ENCODE results near the gene BOD1. TPM values are rescaled to one million over a fixed set of nuclear protein-coding genes. Genes with fewer than 3 reads are reported as not detected.

BOD1 gene
- total RNA-seq, 2 donors from 2014 or later: 30.2 to 44.7 TPM

GRCh38 chr5:173622183-173623047 is 6.0 kb upstream of the BOD1 start:
- Histone ChIP-seq H3K36me3 (no peaks in the 10 kb centered on the region), H3K9me3 (no peaks in the 10 kb centered on the region), H3K27me3 (replicated peaks; ENCODE audit: insufficient read depth) (no peaks in the 10 kb centered on the region), H3K4me3 (no peak overlapping the region), H3K27ac (no peak overlapping the region), H3K4me1 (ENCODE audit: control insufficient read depth in 1 of 2, low read depth in 2 of 2) (no peaks in the 10 kb centered on the region)
- TF ChIP-seq CTCF (IDR thresholded peaks at IDR 0.05): no peak
- DNase-seq (ENCODE audit: low spot score): no peak
- no peak for ATAC-seq (ENCODE audit: insufficient number of reproducible peaks, low FRiP score, low read depth)

GRCh38 chr5:173620784-173621183 is 4.3 kb upstream of the BOD1 start:
- Histone ChIP-seq H3K36me3 (no peaks in the 10 kb centered on the region), H3K9me3 (no peaks in the 10 kb centered on the region), H3K27ac (no peak overlapping the region), H3K4me1 (ENCODE audit: control insufficient read depth in 1 of 2, low read depth in 2 of 2) (peaks cover 0 to 5% of the 10 kb centered on the region in 2 donors), H3K27me3 (replicated peaks; ENCODE audit: insufficient read depth) (no peaks in the 10 kb centered on the region), H3K4me3 (no peak overlapping the region)
- DNase-seq (ENCODE audit: low spot score) (no peak), ATAC-seq (ENCODE audit: insufficient number of reproducible peaks, low FRiP score, low read depth) (no peak)
- no peak for TF ChIP-seq CTCF (IDR thresholded peaks at IDR 0.05)

GRCh38 chr5:173618927-173619519 is 2.6 kb upstream of the BOD1 start:
- ATAC-seq (ENCODE audit: insufficient number of reproducible peaks, low FRiP score, low read depth): no peak
- H3K27me3 ChIP-seq (replicated peaks; ENCODE audit: insufficient read depth): no peaks in the 10 kb centered on the region

GRCh38 chr5:173615884-173616576 is 420 bp downstream of the BOD1 start:
- H3K4me3 ChIP-seq: peak overlapping the region; percentile 96
- TF ChIP-seq CTCF (IDR thresholded peaks at IDR 0.05): peak; percentile 47
- H3K4me1 ChIP-seq (ENCODE audit: control insufficient read depth in 1 of 2, low read depth in 2 of 2): peaks cover 9 to 31% of the 10 kb centered on the region in 2 donors
- no peaks in the 10 kb centered on the region for H3K36me3 ChIP-seq
- DNase-seq (ENCODE audit: low spot score) (peak; percentile 15), ATAC-seq (ENCODE audit: insufficient number of reproducible peaks, low FRiP score, low read depth) (peak; percentile 42)
- peak overlapping the region; percentile 90 to 92 for H3K27ac ChIP-seq
- H3K9me3 ChIP-seq: no peaks in the 10 kb centered on the region
- H3K27me3 ChIP-seq (replicated peaks; ENCODE audit: insufficient read depth): no peaks in the 10 kb centered on the region

More at GRCh38 chr5:173618927-173619519, 2.6 kb upstream of the BOD1 start:
- H3K4me3 ChIP-seq: no peak overlapping the region
- peak; percentile 9 for DNase-seq (ENCODE audit: low spot score)
- no peaks in the 10 kb centered on the region for H3K36me3 ChIP-seq
- TF ChIP-seq CTCF (IDR thresholded peaks at IDR 0.05): peak; percentile 73
- H3K27ac ChIP-seq: no peak overlapping the region
- peaks cover 9 to 22% of the 10 kb centered on the region in 2 donors for H3K4me1 ChIP-seq (ENCODE audit: control insufficient read depth in 1 of 2, low read depth in 2 of 2)
- no peaks in the 10 kb centered on the region for H3K9me3 ChIP-seq

- peak overlapping the region; percentile 96 for H3K4me3 ChIP-seq
- ATAC-seq (ENCODE audit: insufficient number of reproducible peaks, low FRiP score, low read depth): no peak
- H3K27ac ChIP-seq: no peak overlapping the region
- peaks cover 3% of the 10 kb centered on the region for H3K36me3 ChIP-seq
- no peak for TF ChIP-seq CTCF (IDR thresholded peaks at IDR 0.05)
- DNase-seq (ENCODE audit: low spot score): no peak
- peaks cover 9 to 31% of the 10 kb centered on the region in 2 donors for H3K4me1 ChIP-seq (ENCODE audit: control insufficient read depth in 1 of 2, low read depth in 2 of 2)
- no peaks in the 10 kb centered on the region for H3K9me3 ChIP-seq
- H3K27me3 ChIP-seq (replicated peaks; ENCODE audit: insufficient read depth): no peaks in the 10 kb centered on the region
Measured at GRCh38 chr5:173614591-173614990, 1.9 kb downstream of the BOD1 start.

All from thoracic aorta (tissue), 2 donors.